Measurements from ENCODE around the gene TBC1D4. TPM values are rescaled to one million over a fixed set of nuclear protein-coding genes. Genes with fewer than 3 reads are reported as not detected.

The TBC1D4 gene
- polyA plus RNA-seq, 1 of the 3 experiments (the other 2 are of a cell fraction): 8.8 TPM

- no peaks in the 10 kb centered on the region for H3K27me3 ChIP-seq (ENCODE audit: insufficient read depth)
- DNase-seq: no peak
- peak overlapping the region; percentile 24; the same call in 1 of the 2 replicates for H3K4me2 ChIP-seq
- no peak overlapping the region for H3K9ac ChIP-seq
- TF ChIP-seq MEF2A (IDR thresholded peaks at IDR 0.05; ENCODE audit: borderline replicate concordance, low read depth) (no peak), MAX (IDR thresholded peaks at IDR 0.05; ENCODE audit: low read depth) (no peak), IRF3 (IDR thresholded peaks at IDR 0.05; ENCODE audit: low read depth, low read length) (no peak), REST (IDR thresholded peaks at IDR 0.05; ENCODE audit: low read depth, low read length) (no peak), RCOR1 (IDR thresholded peaks at IDR 0.05; ENCODE audit: low read length) (no peak), GABPA (IDR thresholded peaks at IDR 0.05; ENCODE audit: low read depth) (no peak), RAD21 (IDR thresholded peaks at IDR 0.05; ENCODE audit: low read length) (no peak), PBX3 (IDR thresholded peaks at IDR 0.05) (no peak), CTCF (IDR thresholded peaks at IDR 0.05) (no peak), JUND (IDR thresholded peaks at IDR 0.05) (no peak), ELF1 (IDR thresholded peaks at IDR 0.05) (no peak)
- WGBS (ENCODE audit: low lambda C conversion rate): 77% methylated on average over 2 of the region's 2 CpGs
- no peaks in the 10 kb centered on the region for H4K20me1 ChIP-seq (ENCODE audit: insufficient read depth)
- POLR2A ChIA-PET: no interaction called here
- H3F3A ChIP-seq (replicated peaks; ENCODE audit: insufficient read depth): peaks cover 9% of the 10 kb centered on the region
- peak overlapping the region in 1 of 2 experiments; percentile 48; a peak in 1 of 4 replicates for H3K27ac ChIP-seq (ENCODE audit: low read depth in 2 of 2, low read length in 1 of 2)
- H3K4me1 ChIP-seq (ENCODE audit: control insufficient read depth in 1 of 2, insufficient read depth in 2 of 2, low read depth in 1 of 2, low read length in 1 of 2): peaks cover 2 to 14% of the 10 kb centered on the region in 2 experiments
- no peaks in the 10 kb centered on the region; the same call in 1 of the 2 replicates for H3K79me2 ChIP-seq (ENCODE audit: insufficient read depth)
- H3K9me2 ChIP-seq: no peaks in the 10 kb centered on the region
- no peaks in the 10 kb centered on the region for H3K36me3 ChIP-seq (replicated peaks in 1 of 2; ENCODE audit: control insufficient read depth in 1 of 2, insufficient read depth in 2 of 2, low read length in 1 of 2)
- H3K9me3 ChIP-seq: no peaks in the 10 kb centered on the region
- CTCF ChIA-PET: interaction anchor here (1.4 kb wide), 2 partner anchors 42 to 67 kb away, joined by 5 to 6 read pairs; partner anchors contain the start of gene TBC1D4
- no peak overlapping the region for H2AFZ ChIP-seq (ENCODE audit: low read depth)
- no peak overlapping the region for H3K4me3 ChIP-seq (ENCODE audit: low read depth in 2 of 2, low read length in 1 of 2)
Measured at GRCh38 chr13:75415171-75415570, 66.8 kb downstream of the TBC1D4 start.

All from SK-N-SH (cell line).